HEK293 (cell line): ENCODE results near the gene SELENOS.

Experiments used
- BCL11A ChIP-seq: fragments of 450-650 bp; formaldehyde crosslinking; IDR thresholded peaks from 2 replicates; pipeline ENCODE4 v1.5.1; 2016; ENCODE audit warnings: low read depth, missing biosample characterization, missing genetic modification characterization
- GFI1B ChIP-seq: fragments of 450-650 bp; formaldehyde crosslinking; IDR thresholded peaks from 2 replicates; pipeline ENCODE4 v1.5.1; 2016; ENCODE audit warnings: missing biosample characterization, missing genetic modification characterization
- GLI4 ChIP-seq: fragments of 450-650 bp; formaldehyde crosslinking; IDR thresholded peaks from 2 replicates; pipeline ENCODE4 v1.5.1; 2016; ENCODE audit warnings: missing biosample characterization, missing genetic modification characterization
- GLIS2 ChIP-seq: fragments of 450-650 bp; formaldehyde crosslinking; IDR thresholded peaks from 2 replicates; pipeline ENCODE4 v1.5.1; 2016; ENCODE audit warnings: missing biosample characterization, missing genetic modification characterization
- IKZF3 ChIP-seq: fragments of 450-650 bp; IDR thresholded peaks from 2 replicates; pipeline ENCODE4 v1.5.0; 2018; ENCODE audit warnings: missing biosample characterization, mild to moderate bottlenecking, missing genetic modification characterization, moderate library complexity
- KLF10 ChIP-seq: fragments of 450-650 bp; IDR thresholded peaks from 2 replicates; pipeline ENCODE4 v1.5.1; 2018; ENCODE audit warnings: missing biosample characterization, mild to moderate bottlenecking, missing genetic modification characterization
- KLF16 ChIP-seq: fragments of 450-650 bp; formaldehyde crosslinking; IDR thresholded peaks from 2 replicates; pipeline ENCODE4 v1.5.1; 2017; ENCODE audit warnings: missing biosample characterization, missing genetic modification characterization
- KLF8 ChIP-seq: fragments of 450-650 bp; formaldehyde crosslinking; IDR thresholded peaks from 2 replicates; pipeline ENCODE4 v1.5.1; 2016; ENCODE audit warnings: missing biosample characterization, missing genetic modification characterization
- PRDM10 ChIP-seq: fragments of 450-650 bp; formaldehyde crosslinking; IDR thresholded peaks from 2 replicates; pipeline ENCODE4 v1.5.1; 2016; ENCODE audit warnings: missing biosample characterization, missing genetic modification characterization
- REPIN1 ChIP-seq: fragments of 450-650 bp; formaldehyde crosslinking; IDR thresholded peaks from 2 replicates; pipeline ENCODE4 v1.5.1; 2017; ENCODE audit warnings: missing biosample characterization, missing genetic modification characterization, low read depth
- ZNF133 ChIP-seq: fragments of 450-650 bp; formaldehyde crosslinking; IDR thresholded peaks from 2 replicates; pipeline ENCODE4 v1.5.1; 2016; ENCODE audit warnings: missing biosample characterization, missing genetic modification characterization
- ZNF19 ChIP-seq: fragments of 450-650 bp; formaldehyde crosslinking; IDR thresholded peaks from 2 replicates; pipeline ENCODE4; 2016; ENCODE audit warnings: missing biosample characterization, missing genetic modification characterization, low read depth
- ZNF23 ChIP-seq: fragments of 450-650 bp; formaldehyde crosslinking; IDR thresholded peaks from 2 replicates; pipeline ENCODE4 v1.5.1; 2016; ENCODE audit warnings: missing biosample characterization, missing genetic modification characterization, borderline replicate concordance
- ZNF311 ChIP-seq: fragments of 450-650 bp; formaldehyde crosslinking; IDR thresholded peaks from 2 replicates; pipeline ENCODE4 v1.5.1; 2017; ENCODE audit warnings: missing biosample characterization, missing genetic modification characterization, borderline replicate concordance
- ZNF394 ChIP-seq: fragments of 450-650 bp; formaldehyde crosslinking; IDR thresholded peaks from 2 replicates; pipeline ENCODE4 v1.5.1; 2016; ENCODE audit warnings: missing biosample characterization, missing genetic modification characterization, mild to moderate bottlenecking, moderate library complexity, borderline replicate concordance
- ZNF510 ChIP-seq: fragments of 450-650 bp; formaldehyde crosslinking; IDR thresholded peaks from 2 replicates; pipeline ENCODE4 v1.5.1; 2018; ENCODE audit warnings: mild to moderate bottlenecking, missing genetic modification characterization, missing biosample characterization; ENCODE audit not compliant: insufficient replicate concordance
- ZNF560 ChIP-seq: fragments of 450-650 bp; formaldehyde crosslinking; IDR thresholded peaks from 2 replicates; pipeline ENCODE4 v1.5.1; 2017; ENCODE audit warnings: missing biosample characterization, missing genetic modification characterization, borderline replicate concordance
- ZNF561 ChIP-seq: fragments of 450-650 bp; IDR thresholded peaks from 2 replicates; pipeline ENCODE4 v1.5.1; 2018; ENCODE audit warnings: missing biosample characterization, missing genetic modification characterization, borderline replicate concordance
- ZNF621 ChIP-seq: fragments of 450-650 bp; formaldehyde crosslinking; IDR thresholded peaks from 2 replicates; pipeline ENCODE4 v1.5.1; 2017; ENCODE audit warnings: missing biosample characterization, missing genetic modification characterization
- ZNF629 ChIP-seq: fragments of 450-650 bp; formaldehyde crosslinking; IDR thresholded peaks from 2 replicates; pipeline ENCODE4 v1.5.1; 2017; ENCODE audit warnings: missing biosample characterization, missing genetic modification characterization
- ZNF777 ChIP-seq: fragments of 450-650 bp; formaldehyde crosslinking; IDR thresholded peaks from 2 replicates; pipeline ENCODE4 v1.5.1; 2017; ENCODE audit warnings: missing biosample characterization, missing genetic modification characterization, borderline replicate concordance
- ZNF792 ChIP-seq: fragments of 450-650 bp; formaldehyde crosslinking; IDR thresholded peaks from 2 replicates; pipeline ENCODE4 v1.5.1; 2016; ENCODE audit warnings: missing biosample characterization, missing genetic modification characterization
- ZSCAN23 ChIP-seq: fragments of 450-650 bp; formaldehyde crosslinking; IDR thresholded peaks from 2 replicates; pipeline ENCODE4 v1.5.1; 2016; ENCODE audit warnings: missing biosample characterization, missing genetic modification characterization
- ZSCAN4 ChIP-seq: fragments of 450-650 bp; formaldehyde crosslinking; IDR thresholded peaks from 2 replicates; pipeline ENCODE4 v1.5.1; 2017; ENCODE audit warnings: missing biosample characterization, missing genetic modification characterization
- ZXDB ChIP-seq: fragments of 450-650 bp; formaldehyde crosslinking; IDR thresholded peaks from 2 replicates; pipeline ENCODE4 v1.5.1; 2016; ENCODE audit warnings: missing biosample characterization, missing genetic modification characterization
- TF ChIP-seq, protein P1 (sequence below): fragments of 450-650 bp; IDR thresholded peaks from 2 replicates; pipeline ENCODE4 v1.5.1; 2018; ENCODE audit warnings: missing biosample characterization, mild to moderate bottlenecking, missing genetic modification characterization
- TF ChIP-seq, protein P2 (sequence below): fragments of 450-650 bp; formaldehyde crosslinking; IDR thresholded peaks from 2 replicates; pipeline ENCODE4 v1.5.1; 2016; ENCODE audit warnings: missing biosample characterization, missing genetic modification characterization
- TF ChIP-seq, protein P3 (sequence below): fragments of 450-650 bp; formaldehyde crosslinking; IDR thresholded peaks from 2 replicates; pipeline ENCODE4 v1.5.1; 2016; ENCODE audit warnings: missing biosample characterization, missing genetic modification characterization

SELENOS gene

GRCh38 chr15:101294731-101295606, 17.7 kb upstream of the SELENOS start, which contains the start of gene SNRPA1 (continued):
- 0 out of 2 replicates have a peak, but pooled peaks have one; percentile 20 for TF ChIP-seq REPIN1 (tag by site-specific recombination)
- peak; percentile 77 for TF ChIP-seq PRDM10 (tag by site-specific recombination)
- peak; percentile 53; the same call in 1 of the 2 replicates for TF ChIP-seq ZNF792 (tag by site-specific recombination)
- TF ChIP-seq KLF8 (tag by site-specific recombination) = peak; percentile 93
- TF ChIP-seq ZNF510 = no peak
- no peak for TF ChIP-seq ZNF311 (tag by site-specific recombination)
- TF ChIP-seq BCL11A (tag by site-specific recombination) = 0 out of 2 replicates have a peak, but pooled peaks have one; percentile 28
- peak; percentile 93 for TF ChIP-seq ZXDB (tag by site-specific recombination)
- TF ChIP-seq GFI1B (tag by site-specific recombination) = no peak
- TF ChIP-seq ZSCAN4 (tag by site-specific recombination) = no peak
- no peak for TF ChIP-seq ZNF23 (tag by site-specific recombination)
- TF ChIP-seq GLI4 (tag by site-specific recombination) = 0 out of 2 replicates have a peak, but pooled peaks have one; percentile 25
- no peak for TF ChIP-seq IKZF3 (tag by site-specific recombination)
- TF ChIP-seq ZNF133 (tag by site-specific recombination) = no peak
- TF ChIP-seq KLF16 = peak; percentile 100
- TF ChIP-seq ZNF394 (tag by site-specific recombination) = peak; percentile 24; the same call in 1 of the 2 replicates
- TF ChIP-seq GLIS2 (tag by site-specific recombination) = peak; percentile 78
- no peak for TF ChIP-seq ZNF560 (tag by site-specific recombination)
- TF ChIP-seq ZNF19 = no peak
- TF ChIP-seq, protein P1, sequence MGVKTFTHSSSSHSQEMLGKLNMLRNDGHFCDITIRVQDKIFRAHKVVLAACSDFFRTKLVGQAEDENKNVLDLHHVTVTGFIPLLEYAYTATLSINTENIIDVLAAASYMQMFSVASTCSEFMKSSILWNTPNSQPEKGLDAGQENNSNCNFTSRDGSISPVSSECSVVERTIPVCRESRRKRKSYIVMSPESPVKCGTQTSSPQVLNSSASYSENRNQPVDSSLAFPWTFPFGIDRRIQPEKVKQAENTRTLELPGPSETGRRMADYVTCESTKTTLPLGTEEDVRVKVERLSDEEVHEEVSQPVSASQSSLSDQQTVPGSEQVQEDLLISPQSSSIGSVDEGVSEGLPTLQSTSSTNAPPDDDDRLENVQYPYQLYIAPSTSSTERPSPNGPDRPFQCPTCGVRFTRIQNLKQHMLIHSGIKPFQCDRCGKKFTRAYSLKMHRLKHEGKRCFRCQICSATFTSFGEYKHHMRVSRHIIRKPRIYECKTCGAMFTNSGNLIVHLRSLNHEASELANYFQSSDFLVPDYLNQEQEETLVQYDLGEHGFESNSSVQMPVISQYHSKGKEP (tag by site-specific recombination) = no peak
- peak; percentile 90 for TF ChIP-seq KLF10 (tag by site-specific recombination)
- TF ChIP-seq, protein P2, sequence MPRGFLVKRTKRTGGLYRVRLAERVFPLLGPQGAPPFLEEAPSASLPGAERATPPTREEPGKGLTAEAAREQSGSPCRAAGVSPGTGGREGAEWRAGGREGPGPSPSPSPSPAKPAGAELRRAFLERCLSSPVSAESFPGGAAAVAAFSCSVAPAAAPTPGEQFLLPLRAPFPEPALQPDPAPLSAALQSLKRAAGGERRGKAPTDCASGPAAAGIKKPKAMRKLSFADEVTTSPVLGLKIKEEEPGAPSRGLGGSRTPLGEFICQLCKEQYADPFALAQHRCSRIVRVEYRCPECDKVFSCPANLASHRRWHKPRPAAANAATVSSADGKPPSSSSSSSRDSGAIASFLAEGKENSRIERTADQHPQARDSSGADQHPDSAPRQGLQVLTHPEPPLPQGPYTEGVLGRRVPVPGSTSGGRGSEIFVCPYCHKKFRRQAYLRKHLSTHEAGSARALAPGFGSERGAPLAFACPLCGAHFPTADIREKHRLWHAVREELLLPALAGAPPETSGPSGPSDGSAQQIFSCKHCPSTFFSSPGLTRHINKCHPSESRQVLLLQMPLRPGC = 0 out of 2 replicates have a peak, but pooled peaks have one; percentile 71
- TF ChIP-seq, protein P3, sequence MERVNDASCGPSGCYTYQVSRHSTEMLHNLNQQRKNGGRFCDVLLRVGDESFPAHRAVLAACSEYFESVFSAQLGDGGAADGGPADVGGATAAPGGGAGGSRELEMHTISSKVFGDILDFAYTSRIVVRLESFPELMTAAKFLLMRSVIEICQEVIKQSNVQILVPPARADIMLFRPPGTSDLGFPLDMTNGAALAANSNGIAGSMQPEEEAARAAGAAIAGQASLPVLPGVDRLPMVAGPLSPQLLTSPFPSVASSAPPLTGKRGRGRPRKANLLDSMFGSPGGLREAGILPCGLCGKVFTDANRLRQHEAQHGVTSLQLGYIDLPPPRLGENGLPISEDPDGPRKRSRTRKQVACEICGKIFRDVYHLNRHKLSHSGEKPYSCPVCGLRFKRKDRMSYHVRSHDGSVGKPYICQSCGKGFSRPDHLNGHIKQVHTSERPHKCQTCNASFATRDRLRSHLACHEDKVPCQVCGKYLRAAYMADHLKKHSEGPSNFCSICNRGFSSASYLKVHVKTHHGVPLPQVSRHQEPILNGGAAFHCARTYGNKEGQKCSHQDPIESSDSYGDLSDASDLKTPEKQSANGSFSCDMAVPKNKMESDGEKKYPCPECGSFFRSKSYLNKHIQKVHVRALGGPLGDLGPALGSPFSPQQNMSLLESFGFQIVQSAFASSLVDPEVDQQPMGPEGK = peak; percentile 77; the same call in 1 of the 2 replicates
- TF ChIP-seq ZNF629 = peak; percentile 75
- 0 out of 2 replicates have a peak, but pooled peaks have one; percentile 49 for TF ChIP-seq ZNF561
- TF ChIP-seq ZNF777 (tag by site-specific recombination) = no peak
- TF ChIP-seq ZSCAN23 (tag by site-specific recombination) = peak; percentile 8; the same call in 1 of the 2 replicates
- no peak for TF ChIP-seq ZNF621
